ENCODE results near the gene NDUFA3. TPM values are rescaled to one million over a fixed set of nuclear protein-coding genes. Genes with fewer than 3 reads are reported as not detected.

NDUFA3 gene
- total RNA-seq, 1 donor from 2014 or later = 503 TPM

- Histone ChIP-seq H3K9me3 (replicated peaks) (no peaks in the 10 kb centered on the region), H3K27me3 (ENCODE audit: low read depth) (no peaks in the 10 kb centered on the region), H3K36me3 (peaks cover 68% of the 10 kb centered on the region), H3K4me1 (no peaks in the 10 kb centered on the region), H3K27ac (replicated peaks) (no peak overlapping the region), H3K4me3 (no peak overlapping the region)
- TF ChIP-seq CTCF (IDR thresholded peaks at IDR 0.05; ENCODE audit: borderline replicate concordance) = no peak
- no peak for DNase-seq
- intact Hi-C loops (cut with micrococcal nuclease) = no loop called here
Measured at GRCh38 chr19:54129617-54129996, 27.0 kb downstream of the NDUFA3 start.

GRCh38 chr19:54133312-54133956 is 30.8 kb downstream of the NDUFA3 start:
- TF ChIP-seq CTCF (IDR thresholded peaks at IDR 0.05; ENCODE audit: borderline replicate concordance) = no peak
- no peak for DNase-seq
- no peak overlapping the region for H3K4me3 ChIP-seq
- intact Hi-C loops (cut with micrococcal nuclease) = no loop called here
- H3K36me3 ChIP-seq = peaks cover 30% of the 10 kb centered on the region
- no peaks in the 10 kb centered on the region for H3K27me3 ChIP-seq (ENCODE audit: low read depth)
- no peaks in the 10 kb centered on the region for H3K9me3 ChIP-seq (replicated peaks)
- no peak overlapping the region for H3K27ac ChIP-seq (replicated peaks)
- H3K4me1 ChIP-seq = peaks cover 21% of the 10 kb centered on the region

GRCh38 chr19:54133957-54134590 is 31.4 kb downstream of the NDUFA3 start:
- Histone ChIP-seq H3K4me1 (peaks cover 27% of the 10 kb centered on the region), H3K9me3 (replicated peaks) (no peaks in the 10 kb centered on the region), H3K27me3 (ENCODE audit: low read depth) (no peaks in the 10 kb centered on the region), H3K27ac (replicated peaks) (no peak overlapping the region), H3K36me3 (peaks cover 23% of the 10 kb centered on the region), H3K4me3 (no peak overlapping the region)
- DNase-seq = no peak
- no peak for TF ChIP-seq CTCF (IDR thresholded peaks at IDR 0.05; ENCODE audit: borderline replicate concordance)
- intact Hi-C loops (cut with micrococcal nuclease) = no loop called here

GRCh38 chr19:54136086-54136863 is 33.6 kb downstream of the NDUFA3 start:
- intact Hi-C loops (cut with micrococcal nuclease) = no loop called here
- TF ChIP-seq CTCF (IDR thresholded peaks at IDR 0.05; ENCODE audit: borderline replicate concordance) = no peak

GRCh38 chr19:54136864-54137698 is 34.4 kb downstream of the NDUFA3 start:
- H3K9me3 ChIP-seq (replicated peaks) = no peaks in the 10 kb centered on the region
- peak overlapping the region; percentile 97 for H3K27ac ChIP-seq (replicated peaks)
- intact Hi-C loops (cut with micrococcal nuclease) = no loop called here
- TF ChIP-seq CTCF (IDR thresholded peaks at IDR 0.05; ENCODE audit: borderline replicate concordance) = no peak
- peaks cover 57% of the 10 kb centered on the region for H3K4me1 ChIP-seq
- peak; percentile 99 for DNase-seq
- peaks cover under 1% of the 10 kb centered on the region for H3K36me3 ChIP-seq
- H3K4me3 ChIP-seq = peak overlapping the region; percentile 99
- no peaks in the 10 kb centered on the region for H3K27me3 ChIP-seq (ENCODE audit: low read depth)

More at GRCh38 chr19:54136086-54136863, 33.6 kb downstream of the NDUFA3 start:
- no peak for DNase-seq
- peak overlapping the region; percentile 73 for H3K27ac ChIP-seq (replicated peaks)
- H3K4me1 ChIP-seq = peaks cover 49% of the 10 kb centered on the region
- peak overlapping the region; percentile 70 for H3K4me3 ChIP-seq
- no peaks in the 10 kb centered on the region for H3K27me3 ChIP-seq (ENCODE audit: low read depth)
- no peaks in the 10 kb centered on the region for H3K9me3 ChIP-seq (replicated peaks)
- H3K36me3 ChIP-seq = peaks cover 8% of the 10 kb centered on the region
